NCI-H187 treated with DMSO at 0.1 percent for 48 hours (cell line): ENCODE data around the gene VTI1B.
"Not testable (repeated sequence)": the region's sequence is repeated elsewhere in the genome, so short reads cannot be mapped to it uniquely, and the experiment has no call there.

Experiments
- DNase-seq: peaks from one replicate; lab custom pipeline; 2025; lab: John Stamatoyannopoulos, UW

VTI1B gene

GRCh38 chr14:67630186-67630585, 44.2 kb downstream of the VTI1B start:
- no peak for DNase-seq

DNA sequence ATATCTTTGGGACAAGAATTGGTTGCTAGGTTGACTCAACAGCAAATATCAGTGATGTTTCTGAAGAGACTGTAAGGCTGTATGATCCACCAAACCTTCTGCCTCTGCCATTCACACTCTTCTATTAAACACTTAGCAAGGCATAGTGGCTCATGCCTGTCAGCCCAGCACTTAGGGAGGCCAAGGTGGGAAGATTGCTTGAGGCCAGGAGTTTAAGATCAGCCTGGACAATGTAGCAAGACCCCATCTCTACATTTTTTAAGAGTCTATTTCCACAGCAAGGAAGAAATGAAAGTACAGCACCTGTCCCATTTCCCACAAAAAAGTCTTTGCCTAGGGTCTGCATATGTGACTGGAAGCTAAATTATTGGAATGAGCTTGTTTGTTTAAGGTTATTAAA, 46.9 kb downstream of the VTI1B start:
- DNase-seq, result no peak

GRCh38 chr14:67626131-67626530, 48.3 kb downstream of the VTI1B start:
- not testable (repeated sequence) for DNase-seq

GRCh38 chr14:67623114-67623513, 51.3 kb downstream of the VTI1B start:
- DNase-seq, result no peak

- DNase-seq, result no peak
Measured at GRCh38 chr14:67622675-67623074, 51.8 kb downstream of the VTI1B start.

DNA sequence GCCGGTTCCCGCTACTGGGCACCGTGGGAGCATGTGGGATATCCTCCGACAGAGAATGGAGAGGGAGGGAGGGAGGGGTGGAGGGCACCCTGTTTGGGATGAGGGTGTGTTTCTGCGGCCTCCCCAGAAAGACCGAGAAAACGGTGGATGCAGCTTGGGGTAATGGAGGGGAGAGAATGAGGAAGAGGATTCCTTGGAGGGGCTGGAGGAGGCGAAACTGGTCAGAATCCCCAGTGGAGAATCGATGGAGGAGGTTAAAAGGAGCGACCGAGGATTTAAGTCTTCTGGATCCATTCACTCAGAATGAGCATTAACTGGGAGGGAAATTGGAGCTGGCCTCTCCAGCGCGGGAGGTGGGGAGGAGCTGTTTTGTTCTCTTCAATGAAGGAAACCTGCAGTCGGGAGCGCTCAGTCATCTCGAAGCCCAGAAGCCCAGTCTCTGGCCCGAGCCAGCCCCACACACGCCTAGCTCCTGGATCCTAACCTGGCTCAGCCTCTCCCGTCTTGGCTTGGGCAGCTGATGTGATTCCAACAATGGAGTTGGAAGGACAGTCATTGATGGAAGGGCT, 54.1 kb downstream of the VTI1B start:
- peak; percentile 5 for DNase-seq

DNA sequence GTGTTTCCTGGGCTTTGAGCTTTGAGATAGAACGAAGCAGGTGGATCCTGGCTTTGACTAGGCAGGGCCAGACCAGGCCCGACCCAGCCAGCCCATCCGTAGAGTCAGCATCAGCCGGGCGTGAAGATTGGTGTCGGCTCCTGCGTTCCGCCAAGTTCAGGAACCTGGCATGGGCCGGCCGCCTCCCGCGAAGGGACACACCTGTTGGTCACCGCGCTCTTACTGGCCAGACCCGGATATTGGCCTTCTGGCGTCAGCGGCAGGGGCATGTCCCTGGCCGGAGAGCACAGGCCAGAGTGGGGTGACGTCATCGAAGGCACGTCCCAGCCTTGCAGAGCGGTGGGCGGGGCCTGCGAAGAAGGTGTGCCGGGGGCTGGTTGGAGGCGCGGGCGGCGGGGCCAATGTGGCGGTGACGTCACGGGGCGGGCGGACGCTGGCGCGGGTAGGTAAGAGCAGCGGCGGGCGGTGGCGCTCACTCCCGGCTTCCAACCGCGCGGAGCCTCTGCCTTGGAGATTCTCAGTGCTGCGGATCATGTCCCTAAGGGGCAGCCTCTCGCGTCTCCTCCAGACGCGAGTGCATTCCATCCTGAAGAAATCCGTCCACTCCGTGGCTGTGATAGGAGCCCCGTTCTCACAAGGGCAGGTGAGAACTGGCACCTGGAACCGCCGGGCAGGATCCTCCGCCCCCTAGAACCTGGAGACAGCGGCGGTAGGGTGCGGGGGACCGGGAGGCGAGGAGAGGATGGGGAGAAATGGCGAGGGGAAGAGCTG, 54.8 kb downstream of the VTI1B start, which contains the start of gene ARG2:
Gene ARG2 (plus strand): TSS at position 475 of the 771 bp plus-strand sequence. CDS start 58 bp downstream, at position 533.
- peak; percentile 88 for DNase-seq

- DNase-seq, result peak; percentile 39
Measured at GRCh38 chr14:67618617-67619063, 55.8 kb downstream of the VTI1B start.

DNA sequence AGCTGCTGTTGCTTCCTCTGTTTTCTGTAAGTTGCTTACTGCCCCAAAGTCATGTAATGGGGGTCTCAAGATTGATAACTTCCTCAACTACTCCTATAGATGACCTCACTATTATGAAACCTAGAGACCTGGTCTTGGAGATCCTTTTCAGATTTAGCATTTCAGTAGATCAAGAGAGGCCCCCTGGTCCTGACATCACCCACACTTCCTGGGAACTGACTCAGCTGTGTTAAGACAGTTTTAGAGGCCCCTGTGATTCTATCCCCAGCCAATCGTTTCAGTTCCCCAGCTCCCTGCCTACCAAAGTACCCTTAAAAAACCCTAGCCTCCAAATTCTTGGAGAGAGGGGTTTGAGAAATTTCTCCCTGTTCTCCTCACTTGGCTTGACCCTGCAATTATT, 63.9 kb downstream of the VTI1B start:
- DNase-seq, result no peak

DNA sequence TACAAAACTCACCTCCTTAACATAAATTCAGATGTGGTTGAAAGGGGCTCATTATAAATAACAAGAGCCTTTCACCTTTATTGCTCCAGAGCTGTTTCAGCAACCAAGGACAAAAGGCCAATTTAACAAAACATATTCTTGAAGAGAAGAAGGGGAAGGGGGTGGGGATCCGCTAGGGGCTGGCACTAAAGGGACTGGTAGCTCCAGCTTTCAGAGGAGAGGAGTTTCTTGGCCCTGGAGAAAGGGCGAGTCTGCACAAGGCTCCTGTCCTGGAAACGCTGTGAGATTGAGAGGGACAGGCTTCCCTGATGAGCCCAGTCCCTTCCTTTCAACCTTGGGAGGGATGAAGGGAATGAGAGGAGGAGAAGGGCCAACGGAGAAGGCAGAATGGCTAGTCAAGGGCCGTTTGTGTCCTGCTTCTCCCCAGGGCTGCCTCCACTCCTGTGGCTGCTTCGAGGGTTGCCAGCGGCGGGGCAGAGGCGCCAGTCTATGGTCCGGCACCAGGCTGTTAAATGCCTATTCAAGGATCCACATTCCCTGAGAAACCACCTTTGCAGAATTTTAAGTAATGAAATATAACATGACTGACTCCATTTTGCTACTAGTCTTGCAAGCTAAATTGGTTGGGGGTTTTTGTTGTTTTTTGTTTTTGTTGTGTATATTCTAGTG, 64.7 kb downstream of the VTI1B start:
- no peak for DNase-seq

GRCh38 chr14:67607646-67608045, 66.8 kb downstream of the VTI1B start:
- no peak for DNase-seq

GRCh38 chr14:67602995-67603545, 71.4 kb downstream of the VTI1B start:
- DNase-seq, result no peak

GRCh38 chr14:67602076-67602475, 72.4 kb downstream of the VTI1B start:
- DNase-seq, result no peak

DNA sequence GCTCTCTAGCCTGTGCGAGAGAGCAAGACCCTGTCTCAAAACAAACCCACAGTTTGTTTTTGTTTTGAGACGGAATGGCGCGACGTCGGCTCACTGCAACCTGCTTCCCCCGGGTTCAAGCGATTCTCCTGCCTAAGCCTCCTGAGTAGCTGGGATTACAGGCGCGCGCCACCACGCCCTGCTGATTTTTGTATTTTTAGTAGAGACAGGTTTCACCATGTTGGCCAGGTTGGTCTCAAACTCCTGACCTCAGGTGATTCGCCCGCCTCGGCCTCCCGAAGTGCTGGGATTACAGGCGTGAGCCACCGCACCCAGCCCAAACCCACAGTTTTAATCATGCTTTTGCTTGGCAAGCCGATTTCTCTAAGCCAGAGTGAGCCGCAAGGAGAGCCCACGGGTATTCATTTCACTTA, 73.9 kb downstream of the VTI1B start:
- not testable (repeated sequence) for DNase-seq

GRCh38 chr14:67599698-67600561, 74.5 kb downstream of the VTI1B start, which contains the start of gene PIGH:
PIGH (minus strand) TSS chr14:67600268; CDS start chr14:67600203, 65 bp downstream.
- no peak for DNase-seq
